BLaER1 (cell line): ENCODE data around the gene RAB19.

Source experiments
- H3K27ac ChIP-seq: shearing (Covaris generic); formaldehyde crosslinking; 2 replicates; pipeline ENCODE4 v1.8.1; 2022
- H3K27me3 ChIP-seq: shearing (Covaris generic); formaldehyde crosslinking; 2 replicates; pipeline ENCODE4 v1.8.1; 2022
- H3K36me3 ChIP-seq: shearing (Covaris generic); formaldehyde crosslinking; 2 replicates; pipeline ENCODE4 v1.8.1; 2022
- H3K4me1 ChIP-seq: shearing (Covaris generic); formaldehyde crosslinking; 2 replicates; pipeline ENCODE4 v1.8.1; 2022
- H3K4me2 ChIP-seq: shearing (Covaris generic); formaldehyde crosslinking; 2 replicates; pipeline ENCODE4 v1.8.1; 2022
- H3K4me3 ChIP-seq: shearing (Covaris generic); formaldehyde crosslinking; 2 replicates; pipeline ENCODE4 v1.8.1; 2022
- H3K9ac ChIP-seq: shearing (Covaris generic); formaldehyde crosslinking; 2 replicates; pipeline ENCODE4 v1.8.1; 2022
- H3K9me3 ChIP-seq: shearing (Covaris generic); formaldehyde crosslinking; 2 replicates; pipeline ENCODE4 v1.8.1; 2022
- H4K20me1 ChIP-seq: shearing (Covaris generic); formaldehyde crosslinking; 2 replicates; pipeline ENCODE4 v1.8.1; 2022
- Cebpa-rat ChIP-seq: shearing (Covaris generic); IDR thresholded peaks from 2 replicates; pipeline ENCODE4 v1.8.1; 2022

The RAB19 gene

DNA sequence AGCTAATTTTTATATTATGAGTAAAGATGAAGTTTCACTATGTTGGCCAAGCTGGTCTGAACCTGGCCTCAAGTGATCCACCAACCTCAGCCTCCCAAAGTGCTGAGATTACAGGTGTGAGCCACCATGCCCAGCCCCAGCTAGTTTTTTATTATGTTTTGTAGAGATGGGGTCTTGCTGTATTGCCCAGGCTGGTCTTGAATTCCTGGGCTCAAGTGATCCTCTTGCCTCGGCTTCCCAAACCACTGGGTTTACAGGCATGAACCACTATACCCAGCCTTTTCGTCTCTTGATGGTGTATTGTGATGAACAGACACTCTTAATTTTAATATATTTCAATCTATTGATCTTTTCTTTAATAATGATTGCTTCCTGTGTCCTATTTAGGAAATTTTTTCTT, 17.7 kb downstream of the RAB19 start:
- H3K9ac ChIP-seq = no peak overlapping the region
- H3K4me2 ChIP-seq = no peak overlapping the region
- H3K36me3 ChIP-seq = no peaks in the 10 kb centered on the region
- no peak overlapping the region for H3K4me3 ChIP-seq
- no peaks in the 10 kb centered on the region for H3K27me3 ChIP-seq
- TF ChIP-seq Cebpa-rat = no peak
- no peaks in the 10 kb centered on the region for H3K9me3 ChIP-seq
- peaks cover 11% of the 10 kb centered on the region for H3K4me1 ChIP-seq
- H3K27ac ChIP-seq = no peak overlapping the region
- H4K20me1 ChIP-seq = no peaks in the 10 kb centered on the region

DNA sequence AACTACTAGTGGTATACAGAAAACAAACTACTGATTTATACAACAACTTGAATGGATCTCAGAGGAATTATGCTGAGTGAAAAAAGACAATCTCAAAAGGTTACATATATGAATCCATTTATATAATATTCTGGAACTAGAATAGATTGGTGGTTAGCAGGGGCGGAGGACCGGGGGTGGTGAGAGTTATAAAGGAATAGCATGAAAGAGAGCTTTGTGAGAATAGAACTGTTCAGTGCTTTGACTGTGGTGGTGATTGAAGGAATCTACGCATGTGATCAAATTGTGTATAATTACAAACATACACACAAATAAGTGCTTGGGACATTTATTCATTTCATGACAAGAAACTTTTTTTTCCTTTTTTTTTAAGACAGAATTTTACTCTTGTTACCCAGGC, 19.6 kb downstream of the RAB19 start:
- H3K27ac ChIP-seq = no peak overlapping the region
- no peak overlapping the region for H3K4me3 ChIP-seq
- no peaks in the 10 kb centered on the region for H4K20me1 ChIP-seq
- no peaks in the 10 kb centered on the region for H3K36me3 ChIP-seq
- H3K9ac ChIP-seq = no peak overlapping the region
- H3K4me1 ChIP-seq = no peaks in the 10 kb centered on the region
- H3K27me3 ChIP-seq = no peaks in the 10 kb centered on the region
- H3K4me2 ChIP-seq = no peak overlapping the region
- no peak for TF ChIP-seq Cebpa-rat
- no peaks in the 10 kb centered on the region for H3K9me3 ChIP-seq

DNA sequence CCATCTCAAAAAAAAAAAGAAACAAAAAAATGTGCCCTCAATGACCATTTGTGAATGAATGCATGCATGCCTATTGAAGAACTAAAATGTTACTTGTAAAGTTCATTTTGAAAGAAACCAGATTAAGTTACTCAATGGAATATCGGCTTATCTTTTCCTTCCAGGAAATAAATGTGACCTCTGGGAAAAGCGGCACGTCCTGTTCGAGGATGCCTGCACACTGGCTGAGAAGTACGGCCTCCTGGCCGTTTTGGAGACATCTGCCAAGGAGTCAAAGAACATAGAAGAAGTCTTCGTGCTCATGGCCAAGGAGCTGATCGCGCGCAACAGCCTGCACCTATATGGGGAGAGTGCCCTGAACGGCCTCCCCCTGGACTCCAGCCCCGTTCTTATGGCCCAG, 21.9 kb downstream of the RAB19 start:
- no peak overlapping the region for H3K4me3 ChIP-seq
- no peak overlapping the region for H3K9ac ChIP-seq
- no peaks in the 10 kb centered on the region for H3K27me3 ChIP-seq
- no peaks in the 10 kb centered on the region for H3K36me3 ChIP-seq
- TF ChIP-seq Cebpa-rat = no peak
- no peaks in the 10 kb centered on the region for H4K20me1 ChIP-seq
- no peaks in the 10 kb centered on the region for H3K9me3 ChIP-seq
- H3K27ac ChIP-seq = no peak overlapping the region
- no peak overlapping the region for H3K4me2 ChIP-seq
- H3K4me1 ChIP-seq = no peaks in the 10 kb centered on the region

DNA sequence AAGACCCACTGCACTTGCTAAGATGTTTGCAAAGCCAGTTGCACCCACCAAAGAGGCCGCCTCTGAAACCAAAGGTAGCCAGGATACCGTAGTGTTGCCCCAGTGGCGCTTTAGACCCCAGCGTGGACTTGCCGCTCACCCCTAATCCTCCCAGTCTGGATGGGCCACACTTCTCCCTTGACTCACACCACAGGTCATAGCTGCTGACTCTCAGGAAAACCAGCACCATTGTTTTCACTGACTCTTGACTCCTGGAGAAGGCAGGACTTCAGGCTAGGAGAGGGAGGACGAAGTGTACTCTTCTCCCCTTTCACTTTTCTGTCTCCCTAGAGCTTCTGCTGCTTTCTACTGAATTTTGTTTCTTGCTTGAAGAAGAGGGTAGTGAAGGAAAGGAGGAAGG, 22.3 kb downstream of the RAB19 start:
- Histone ChIP-seq H3K4me1 (no peaks in the 10 kb centered on the region), H3K9me3 (no peaks in the 10 kb centered on the region), H3K9ac (no peak overlapping the region), H4K20me1 (no peaks in the 10 kb centered on the region), H3K36me3 (no peaks in the 10 kb centered on the region), H3K27me3 (no peaks in the 10 kb centered on the region), H3K4me3 (no peak overlapping the region), H3K4me2 (no peak overlapping the region), H3K27ac (no peak overlapping the region)
- no peak for TF ChIP-seq Cebpa-rat

- no peak for TF ChIP-seq Cebpa-rat
- peaks cover 7% of the 10 kb centered on the region; the same call in 1 of the 2 replicates for H3K9me3 ChIP-seq
- H3K9ac ChIP-seq = no peak overlapping the region
- no peaks in the 10 kb centered on the region for H4K20me1 ChIP-seq
- no peaks in the 10 kb centered on the region for H3K4me1 ChIP-seq
- no peak overlapping the region for H3K4me3 ChIP-seq
- H3K4me2 ChIP-seq = no peak overlapping the region
- H3K27me3 ChIP-seq = no peaks in the 10 kb centered on the region
- no peaks in the 10 kb centered on the region for H3K36me3 ChIP-seq
- H3K27ac ChIP-seq = no peak overlapping the region
These were observed 29.5 kb downstream of the RAB19 start for GRCh38 chr7:140433396-140433795.

DNA sequence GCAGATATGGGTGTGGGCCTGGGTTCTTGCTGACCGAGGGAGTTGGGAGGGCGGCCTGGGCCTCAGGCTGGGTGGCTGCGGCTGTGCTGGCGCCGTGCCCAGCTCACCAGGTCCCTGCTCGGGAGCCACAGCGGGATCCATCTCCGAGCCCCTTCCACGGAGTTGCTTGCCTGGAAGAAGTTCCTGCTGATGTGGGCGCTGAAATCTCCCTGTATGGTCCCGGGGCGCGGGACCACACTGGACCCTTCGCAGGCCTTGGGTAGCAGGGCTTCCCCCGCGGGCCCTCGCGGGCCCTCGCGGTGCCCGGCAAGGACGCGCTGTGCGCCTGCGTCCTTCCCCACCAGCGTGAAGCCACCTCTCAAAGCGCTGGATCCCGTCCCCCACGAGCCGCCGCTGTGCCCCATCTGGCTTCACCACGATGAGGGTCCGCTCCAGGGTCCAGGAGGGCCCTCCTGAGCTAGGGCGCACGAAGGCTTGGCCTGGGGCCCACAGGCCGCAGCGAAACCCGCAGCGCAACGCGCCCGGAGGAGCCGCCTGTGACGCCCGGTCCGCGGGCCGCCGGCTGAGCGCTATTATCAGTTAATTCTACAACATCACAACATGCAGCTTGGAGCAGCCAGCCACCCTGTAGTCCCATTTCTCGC, 31.5 kb downstream of the RAB19 start:
- Histone ChIP-seq H3K27me3 (no peaks in the 10 kb centered on the region), H3K4me3 (no peak overlapping the region), H3K9me3 (peaks cover 7% of the 10 kb centered on the region; the same call in 1 of the 2 replicates), H3K27ac (no peak overlapping the region), H3K9ac (no peak overlapping the region), H3K36me3 (no peaks in the 10 kb centered on the region), H4K20me1 (no peaks in the 10 kb centered on the region), H3K4me2 (no peak overlapping the region), H3K4me1 (no peaks in the 10 kb centered on the region)
- no peak for TF ChIP-seq Cebpa-rat

GRCh38 chr7:140439359-140439758, 35.5 kb downstream of the RAB19 start:
- peaks cover 7% of the 10 kb centered on the region; the same call in 1 of the 2 replicates for H3K9me3 ChIP-seq
- H3K4me2 ChIP-seq = no peak overlapping the region
- no peaks in the 10 kb centered on the region for H3K36me3 ChIP-seq
- H3K27ac ChIP-seq = no peak overlapping the region
- H3K4me3 ChIP-seq = no peak overlapping the region
- no peak overlapping the region for H3K9ac ChIP-seq
- H3K4me1 ChIP-seq = no peaks in the 10 kb centered on the region
- no peaks in the 10 kb centered on the region for H3K27me3 ChIP-seq
- no peak for TF ChIP-seq Cebpa-rat
- no peaks in the 10 kb centered on the region for H4K20me1 ChIP-seq

DNA sequence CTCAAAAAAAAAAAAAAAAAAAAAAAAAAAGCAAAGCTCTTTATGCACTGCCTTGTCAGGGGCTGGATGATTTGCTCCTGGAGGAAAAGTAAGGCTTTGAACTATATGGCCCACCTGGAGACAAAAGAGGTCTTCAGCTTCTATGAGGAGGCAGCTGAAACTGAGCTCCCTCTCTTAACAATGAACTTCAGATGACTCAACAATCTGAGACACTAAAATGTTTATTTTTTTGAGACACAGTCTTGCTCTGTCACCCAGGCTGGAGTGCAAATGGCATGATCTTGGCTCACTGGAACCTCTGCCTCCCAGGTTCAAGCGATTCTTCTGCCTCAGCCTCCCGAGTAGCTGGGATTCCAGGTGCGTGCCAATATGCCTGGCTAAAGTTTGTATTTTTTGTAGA, 36.7 kb downstream of the RAB19 start:
- Histone ChIP-seq H3K36me3 (no peaks in the 10 kb centered on the region), H3K27ac (no peak overlapping the region), H3K4me3 (no peak overlapping the region), H3K27me3 (no peaks in the 10 kb centered on the region), H4K20me1 (no peaks in the 10 kb centered on the region), H3K4me1 (no peaks in the 10 kb centered on the region), H3K9me3 (peaks cover under 1% of the 10 kb centered on the region; the same call in 1 of the 2 replicates), H3K4me2 (no peak overlapping the region), H3K9ac (no peak overlapping the region)
- TF ChIP-seq Cebpa-rat = no peak

DNA sequence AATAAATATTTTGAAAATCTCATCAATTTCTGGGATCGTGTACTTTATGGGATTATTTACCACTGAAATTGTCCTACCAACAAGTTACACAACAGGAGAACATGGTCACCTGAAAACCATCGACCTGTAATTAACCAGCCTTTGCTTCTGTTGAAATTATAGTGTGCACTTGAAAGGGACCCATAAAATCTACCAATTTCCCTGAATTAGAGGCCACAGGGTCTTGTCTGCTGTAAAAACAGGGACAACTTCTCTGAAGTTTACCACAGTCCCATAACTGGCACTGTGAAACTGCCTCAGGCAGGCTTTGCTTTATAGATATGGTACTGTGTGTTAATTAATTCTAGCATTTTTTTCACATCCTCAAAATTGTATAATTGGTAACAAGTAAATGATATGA, 37.7 kb downstream of the RAB19 start:
- H3K9ac ChIP-seq = no peak overlapping the region
- TF ChIP-seq Cebpa-rat = no peak
- H3K9me3 ChIP-seq = no peaks in the 10 kb centered on the region
- no peaks in the 10 kb centered on the region for H3K27me3 ChIP-seq
- H3K4me3 ChIP-seq = no peak overlapping the region
- H4K20me1 ChIP-seq = no peaks in the 10 kb centered on the region
- H3K27ac ChIP-seq = no peak overlapping the region
- no peaks in the 10 kb centered on the region for H3K4me1 ChIP-seq
- H3K4me2 ChIP-seq = no peak overlapping the region
- H3K36me3 ChIP-seq = no peaks in the 10 kb centered on the region

DNA sequence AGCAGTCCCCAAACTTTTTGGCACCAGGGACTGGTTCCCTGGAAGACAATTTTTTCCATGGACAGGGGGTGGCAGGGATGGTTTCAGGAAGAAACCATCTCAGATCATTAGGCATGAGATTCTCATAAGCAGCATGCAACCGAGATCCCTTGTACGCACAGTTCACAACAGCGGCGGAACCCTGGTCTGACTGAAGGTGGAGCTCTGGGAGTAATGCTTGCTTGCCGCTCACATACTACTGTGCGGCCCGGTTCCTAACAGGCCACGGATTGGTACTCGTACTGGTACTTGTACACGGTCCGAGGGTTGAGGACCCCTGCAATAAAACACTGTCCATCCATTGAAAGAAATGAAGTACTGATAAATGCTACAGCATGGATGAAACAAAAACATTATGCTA, 42.6 kb downstream of the RAB19 start:
- TF ChIP-seq Cebpa-rat = no peak
- H3K9ac ChIP-seq = no peak overlapping the region

DNA sequence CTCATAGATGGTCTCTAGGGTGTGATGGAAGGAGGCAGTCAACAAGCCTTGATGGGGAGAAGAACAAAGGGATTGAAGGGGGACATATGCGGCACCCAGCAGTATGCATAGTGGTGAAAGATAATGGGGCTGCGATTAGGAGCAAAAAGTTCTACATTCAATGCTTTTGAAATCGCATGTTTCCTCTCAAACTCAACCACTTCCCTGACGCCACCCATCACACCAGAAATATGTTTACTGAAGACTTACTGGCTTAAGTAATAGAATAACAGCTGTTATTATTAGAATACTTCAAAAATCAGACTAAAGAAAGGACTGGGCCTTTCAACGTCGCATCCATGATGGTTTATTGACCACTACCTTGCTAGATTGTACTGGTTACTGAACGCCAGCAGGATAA, 44.0 kb downstream of the RAB19 start:
- no peak overlapping the region for H3K27ac ChIP-seq
- H3K4me3 ChIP-seq = no peak overlapping the region
- no peak overlapping the region for H3K9ac ChIP-seq
- peaks cover 11% of the 10 kb centered on the region; the same call in 1 of the 2 replicates for H4K20me1 ChIP-seq
- TF ChIP-seq Cebpa-rat = no peak
- no peak overlapping the region for H3K4me2 ChIP-seq
- peaks cover 20% of the 10 kb centered on the region for H3K36me3 ChIP-seq
- no peaks in the 10 kb centered on the region for H3K9me3 ChIP-seq
- 0 out of 2 replicates have a peak, but pooled peaks cover 7% of the 10 kb centered on the region for H3K4me1 ChIP-seq
- no peaks in the 10 kb centered on the region for H3K27me3 ChIP-seq

More for the DNA sequence above, 42.6 kb downstream of the RAB19 start:
- no peak overlapping the region for H3K4me2 ChIP-seq
- no peak overlapping the region for H3K27ac ChIP-seq
- H3K4me3 ChIP-seq = no peak overlapping the region
- H3K36me3 ChIP-seq = peaks cover 6% of the 10 kb centered on the region
- H3K4me1 ChIP-seq = 0 out of 2 replicates have a peak, but pooled peaks cover 7% of the 10 kb centered on the region
- H3K27me3 ChIP-seq = no peaks in the 10 kb centered on the region
- H3K9me3 ChIP-seq = no peaks in the 10 kb centered on the region
- H4K20me1 ChIP-seq = no peaks in the 10 kb centered on the region
